Stimulated activated CD8-positive, alpha-beta memory T cell treated with anti-CD3 and anti-CD28 coated beads, Interleukin-15, amount 100 ng/mL, for 24 hours (primary cell): ENCODE data around the gene AOX1.
"Not testable (repeated sequence)": the region's sequence is repeated elsewhere in the genome, so short reads cannot be mapped to it uniquely, and the experiment has no call there.

Experiments
- DNase-seq: peaks from one replicate; pipeline ENCODE4 v3.0.0-alpha.2; 2020; ENCODE audit warnings: low read depth

Gene AOX1

DNA sequence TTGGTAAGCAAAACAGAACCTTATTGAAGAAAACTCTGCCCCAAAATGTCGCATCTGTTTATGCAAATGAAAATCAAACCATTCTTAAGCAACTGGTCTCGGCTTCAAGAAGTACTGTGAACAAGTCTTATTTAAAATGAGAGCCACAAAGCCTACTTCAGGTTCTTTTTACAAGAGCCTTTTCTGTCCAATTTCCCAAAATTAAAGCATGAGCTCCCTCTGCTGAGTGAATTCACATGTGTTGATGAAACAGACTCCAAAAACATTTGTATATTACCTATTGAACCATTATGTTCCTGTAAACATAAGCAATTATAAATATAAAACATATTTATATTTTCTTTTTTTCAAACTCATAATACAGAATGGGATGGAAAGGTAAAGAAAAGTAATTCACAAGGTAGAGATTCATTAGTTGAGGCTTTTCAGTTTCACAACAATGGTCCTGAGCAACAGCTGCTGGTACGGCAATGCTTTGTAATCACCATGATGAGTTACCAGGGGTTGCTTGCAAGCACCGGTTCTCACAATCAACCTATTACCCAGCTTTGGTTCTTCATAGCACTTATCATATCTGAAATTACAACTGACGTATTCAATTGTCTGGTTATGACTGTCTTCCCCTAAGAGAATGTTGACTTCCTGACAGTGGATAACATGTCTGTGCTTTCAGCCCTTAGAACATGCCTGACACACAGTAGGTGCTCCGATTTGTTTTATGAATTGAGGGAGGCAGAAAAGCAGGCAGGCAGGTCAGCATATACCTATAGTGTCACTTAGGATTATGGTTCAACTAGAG, 117.5 kb downstream of the AOX1 start:
- DNase-seq, result no peak

DNA sequence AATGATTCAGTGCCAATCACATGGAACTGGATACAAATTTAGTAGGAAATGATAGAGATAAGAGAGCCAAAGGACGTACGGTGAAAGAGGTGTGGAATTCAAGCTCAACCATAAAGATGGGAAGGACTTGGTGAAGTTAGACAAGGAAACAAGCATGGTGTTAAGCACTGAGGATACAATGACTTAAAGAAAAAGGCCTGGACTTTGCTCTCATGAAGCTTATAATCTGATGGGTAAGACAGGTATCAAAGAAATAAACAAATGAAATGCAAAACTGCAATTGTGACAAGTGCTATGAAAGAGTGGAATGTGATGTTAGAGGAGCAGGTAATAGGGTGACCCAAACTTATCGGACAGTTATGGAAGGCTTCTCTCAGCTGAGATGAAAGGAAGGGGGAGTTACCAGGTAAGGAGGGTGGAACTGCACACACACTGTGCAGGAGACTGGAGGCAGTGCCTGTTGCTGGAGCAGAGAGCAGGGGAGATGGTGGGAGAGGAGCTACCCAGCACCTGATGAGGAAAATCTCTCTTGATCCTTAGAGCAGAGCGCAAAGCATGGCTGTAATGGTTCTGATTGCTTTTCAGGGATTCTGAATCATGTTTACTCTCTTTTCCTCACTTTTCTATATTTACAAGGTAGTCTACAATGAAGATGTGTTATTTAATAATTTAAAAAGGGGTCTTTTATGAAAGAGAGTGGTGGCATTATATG, 118.3 kb downstream of the AOX1 start:
- DNase-seq, result no peak

DNA sequence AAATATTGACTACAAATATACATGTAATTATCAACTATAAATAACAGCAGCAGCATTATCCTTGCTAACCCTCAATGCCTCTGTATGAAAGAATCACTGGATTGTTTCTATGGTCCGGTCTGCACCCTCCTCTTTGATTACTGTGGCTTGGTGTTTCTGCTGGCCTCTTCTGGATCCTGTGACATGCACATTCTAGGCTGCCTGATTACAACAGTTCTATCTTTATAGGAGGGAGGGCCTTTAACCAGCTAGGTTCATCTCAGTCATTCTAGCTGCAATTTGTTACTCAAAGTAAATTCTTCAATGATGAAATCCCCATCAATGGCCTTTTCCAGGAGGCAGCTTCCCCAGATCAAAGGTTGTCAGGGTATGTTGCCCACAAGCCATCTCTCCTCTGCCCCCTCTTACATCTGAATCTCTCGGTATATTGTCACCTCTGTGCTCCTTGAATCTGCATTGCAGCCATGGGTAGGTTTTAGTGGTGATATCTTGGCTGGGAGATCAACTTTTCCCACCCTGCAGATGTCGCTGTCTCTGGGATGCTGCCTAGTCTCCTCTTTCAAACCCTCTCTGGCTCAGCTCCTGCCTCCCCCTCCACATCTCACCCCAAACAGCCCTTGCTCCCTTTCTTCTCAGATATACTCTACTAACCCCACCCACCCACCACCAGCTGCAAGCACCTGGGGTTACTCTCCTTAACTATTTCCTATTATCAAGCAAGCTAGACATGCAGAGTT, 119.7 kb downstream of the AOX1 start:
- no peak for DNase-seq

DNA sequence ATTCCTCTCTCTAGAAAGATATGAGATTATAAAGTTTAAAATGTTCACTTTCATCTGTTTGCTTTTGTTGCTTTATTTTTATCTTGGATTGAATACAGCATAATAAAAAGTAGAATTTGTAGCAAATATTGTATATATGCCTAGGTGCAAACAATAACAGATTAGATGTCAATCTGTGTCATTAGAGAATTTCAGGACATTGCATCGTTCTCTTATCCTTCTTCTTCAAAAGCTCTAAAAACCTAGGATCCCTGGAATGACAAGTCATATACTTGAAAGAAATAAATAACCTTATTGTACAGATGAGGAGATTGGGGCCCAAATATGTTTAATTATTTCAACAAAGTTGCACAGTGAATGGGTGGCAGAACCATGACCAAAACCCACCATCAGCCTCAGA, 123.1 kb downstream of the AOX1 start:
- no peak for DNase-seq

DNA sequence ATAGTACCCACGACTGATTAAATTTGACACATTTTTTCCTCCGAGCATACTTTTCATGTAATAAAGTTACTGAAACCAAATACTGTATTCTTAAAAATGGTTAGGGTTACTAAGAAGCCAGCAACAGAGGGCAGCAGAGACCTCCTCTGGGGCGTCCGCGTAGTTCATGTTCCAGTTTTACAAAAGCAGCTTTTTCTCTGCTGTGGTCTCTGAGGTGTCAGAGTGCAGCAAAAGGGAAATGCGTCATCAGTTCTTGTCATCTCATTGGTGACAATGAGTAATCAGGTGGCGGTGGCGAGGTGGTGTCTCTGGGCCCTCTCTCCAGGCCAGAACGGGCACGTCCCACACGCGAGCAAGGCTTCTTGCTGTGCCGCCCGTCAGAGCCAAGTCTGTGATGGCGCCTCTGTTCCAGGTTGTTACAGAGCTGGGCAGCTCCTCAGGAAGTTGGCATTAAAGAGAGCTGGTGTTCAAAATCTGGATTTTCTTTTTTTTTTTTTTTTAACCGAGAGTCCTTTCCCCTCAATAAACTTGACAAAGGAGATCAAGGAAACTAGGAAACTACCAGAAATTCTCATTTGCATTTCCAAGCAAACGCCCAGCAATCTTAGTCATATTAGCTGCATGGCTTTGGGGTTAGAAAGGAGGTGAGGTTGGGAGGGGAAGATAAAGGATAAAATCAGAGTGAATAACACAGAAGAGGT, 127.3 kb downstream of the AOX1 start:
- peak; percentile 65 for DNase-seq

DNA sequence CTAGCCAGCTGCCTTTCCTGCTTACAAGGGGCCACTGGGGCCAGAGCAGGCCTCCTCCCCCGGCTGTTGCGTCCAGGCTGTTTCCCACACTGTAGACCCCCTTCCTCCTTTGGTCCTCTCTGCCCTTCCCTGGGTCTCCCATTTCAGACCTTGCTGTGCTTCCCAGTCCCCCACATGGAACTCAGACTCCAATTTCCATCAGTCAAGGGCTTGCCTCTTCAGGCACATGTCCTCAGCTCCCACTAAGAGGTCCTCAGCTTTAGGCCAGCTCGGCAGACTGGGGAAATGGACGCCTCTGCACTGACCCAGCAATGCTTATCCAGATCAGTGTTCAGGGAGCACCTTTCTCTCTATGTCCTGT, 127.9 kb downstream of the AOX1 start:
- DNase-seq, result no peak

DNA sequence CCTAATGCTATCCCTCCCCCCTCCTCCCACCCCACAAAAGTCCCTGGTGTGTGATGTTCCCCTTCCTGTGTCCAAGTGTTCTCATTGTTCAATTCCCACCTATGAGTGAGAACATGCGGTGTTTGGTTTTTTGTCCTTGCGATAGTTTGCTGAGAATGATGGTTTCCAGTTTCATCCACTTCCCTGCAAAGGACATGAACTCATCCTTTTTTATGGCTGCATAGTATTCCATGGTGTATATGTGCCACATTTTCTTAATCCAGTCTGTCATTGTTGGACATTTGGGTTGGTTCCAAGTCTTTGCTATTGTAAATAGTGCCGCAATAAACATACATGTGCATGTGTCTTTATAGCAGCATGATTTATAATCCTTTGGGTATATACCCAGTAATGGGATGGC, 129.2 kb downstream of the AOX1 start:
- DNase-seq, result not testable (repeated sequence)

DNA sequence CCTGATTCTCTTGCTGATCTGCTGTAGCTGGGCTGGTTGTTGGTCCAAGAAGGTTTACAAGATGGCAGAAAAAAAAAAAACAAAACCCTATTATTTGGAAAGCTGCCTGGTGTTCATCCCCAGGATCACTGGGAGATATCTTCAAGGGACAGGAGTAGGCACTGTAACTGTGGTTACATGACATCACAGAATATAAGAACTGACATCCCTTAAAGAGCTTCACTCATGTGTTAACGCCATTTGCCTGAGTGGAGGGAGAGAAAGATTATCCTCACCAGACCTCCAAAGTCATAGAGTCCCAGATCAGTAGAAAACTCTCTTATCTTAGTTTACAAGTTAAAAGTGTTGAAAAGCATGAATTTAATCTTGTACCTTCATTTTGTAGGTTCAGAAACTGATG, 130.6 kb downstream of the AOX1 start:
- DNase-seq, result no peak
